Hindlimb muscle (tissue), 1 donor: Measurements from ENCODE around the gene AGPAT2. TPM values are rescaled to one million over a fixed set of nuclear protein-coding genes. Genes with fewer than 3 reads are reported as not detected.

Experiments
- DNase-seq: peaks from one replicate; pipeline ENCODE4 v3.0.0-alpha.2; 2013
- polyA plus RNA-seq: library from polyadenylated mRNA; unstranded; fragments of 120-200 nt; gene quantifications from one replicate; pipeline ENCODE4 v1.2.1, GENCODE V29; 2013; ENCODE audit not compliant: insufficient read length

The AGPAT2 gene
- polyA plus RNA-seq, 1 donor, result 19.1 TPM

DNA sequence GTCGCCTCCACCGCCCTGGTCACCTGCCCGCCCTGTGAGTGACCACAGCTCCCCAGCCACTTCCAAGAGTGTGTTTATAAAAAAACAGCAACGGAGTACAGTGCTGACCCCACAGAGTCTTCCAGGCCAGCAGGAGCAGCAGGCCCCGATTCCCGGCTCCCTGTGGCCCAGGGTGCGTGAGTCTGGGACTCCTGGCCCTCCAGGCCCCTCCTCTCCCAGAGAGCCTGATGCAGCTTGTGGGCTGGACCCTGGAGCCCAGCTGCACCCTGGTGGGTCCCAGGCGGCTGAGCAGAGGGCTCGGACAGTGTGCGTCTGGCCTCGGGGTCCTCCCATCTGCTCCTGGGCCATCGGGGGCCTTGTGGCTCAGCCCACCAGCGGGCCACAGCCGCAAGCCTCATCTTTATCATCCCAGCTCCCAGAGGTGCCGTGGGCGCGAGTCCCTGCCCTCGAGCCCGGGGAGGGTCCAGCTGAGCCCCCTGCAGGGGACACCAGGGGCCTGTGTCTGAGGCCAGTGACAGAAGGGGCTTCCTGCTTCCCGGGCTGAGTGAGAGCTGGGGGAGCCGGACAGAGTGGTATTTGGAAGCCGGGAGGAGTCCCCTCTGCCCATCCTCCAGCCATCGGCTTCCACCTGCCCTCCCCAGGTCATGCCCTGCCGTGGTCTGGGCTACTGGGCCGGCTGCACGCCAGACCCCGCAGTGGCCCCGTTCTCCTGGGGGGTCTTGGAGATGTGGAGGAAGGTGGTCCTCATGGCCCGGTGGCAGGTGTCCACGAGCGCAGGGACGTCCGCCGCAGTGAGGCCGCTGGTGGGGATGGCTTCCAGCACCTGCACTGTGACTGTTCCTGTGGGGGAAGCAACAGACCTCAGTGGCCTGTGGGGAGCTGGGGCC is 13.9 kb downstream of the AGPAT2 start:
- no peak for DNase-seq

DNA sequence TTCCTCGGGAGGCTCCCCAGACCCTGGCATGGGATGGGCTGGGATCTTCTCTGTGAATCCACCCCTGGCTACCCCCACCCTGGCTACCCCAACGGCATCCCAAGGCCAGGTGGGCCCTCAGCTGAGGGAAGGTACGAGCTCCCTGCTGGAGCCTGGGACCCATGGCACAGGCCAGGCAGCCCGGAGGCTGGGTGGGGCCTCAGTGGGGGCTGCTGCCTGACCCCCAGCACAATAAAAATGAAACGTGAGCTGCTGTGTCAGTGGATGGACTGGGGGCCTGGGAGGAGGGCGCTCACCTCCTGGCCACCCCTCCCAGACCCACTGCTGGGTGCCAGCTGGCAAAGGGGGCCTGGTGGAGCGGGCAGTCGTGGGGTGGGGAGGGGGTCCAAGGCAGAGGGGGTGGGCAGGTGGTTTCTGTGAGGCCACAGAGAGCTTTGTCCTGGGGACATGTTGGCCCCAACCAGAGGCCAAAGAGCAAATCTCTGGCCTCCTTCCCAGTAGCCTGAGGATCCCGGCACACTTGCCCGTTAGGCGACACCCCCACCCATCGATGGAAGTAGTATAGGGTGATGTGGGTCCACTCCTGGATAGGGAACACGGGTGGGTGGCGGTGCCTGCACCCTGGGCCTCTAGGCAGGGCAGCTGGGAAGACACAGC is 14.7 kb downstream of the AGPAT2 start:
- DNase-seq, result no peak

DNA sequence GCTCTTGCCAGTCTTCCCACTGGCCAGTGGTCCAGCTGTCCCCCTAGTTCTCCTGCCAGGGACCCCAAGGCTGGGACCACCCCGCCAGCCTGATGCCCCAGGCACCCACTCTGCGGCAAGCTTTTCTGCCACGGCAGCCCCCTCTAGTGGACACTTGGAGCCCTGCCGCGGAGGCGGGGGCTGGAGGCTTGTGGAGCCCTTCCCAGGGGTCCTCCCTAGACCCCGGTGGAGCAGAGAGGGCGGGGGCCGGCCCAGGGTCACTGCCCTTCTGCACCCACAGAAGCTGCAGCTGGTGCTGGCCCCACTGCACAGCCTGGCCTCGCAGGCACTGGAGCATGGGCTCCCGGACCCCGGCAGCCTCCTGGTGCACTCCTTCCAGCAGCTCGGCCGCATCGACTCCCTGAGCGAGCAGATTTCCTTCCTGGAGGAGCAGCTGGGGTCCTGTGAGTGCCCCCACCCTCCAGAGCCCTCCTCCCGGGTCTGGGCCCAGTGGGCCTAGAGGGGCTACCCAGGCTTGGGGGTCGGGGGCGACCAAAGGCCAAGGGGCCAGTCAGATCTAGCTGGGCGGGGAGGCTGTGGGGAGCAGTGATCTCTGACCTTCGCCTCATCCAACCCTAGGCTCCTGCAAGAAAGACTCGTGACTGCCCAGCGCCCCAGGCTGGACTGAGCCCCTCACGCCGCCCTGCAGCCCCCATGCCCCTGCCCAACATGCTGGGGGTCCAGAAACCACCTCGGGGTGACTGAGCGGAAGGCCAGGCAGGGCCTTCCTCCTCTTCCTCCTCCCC is 15.4 kb downstream of the AGPAT2 start:
- DNase-seq, result no peak

DNA sequence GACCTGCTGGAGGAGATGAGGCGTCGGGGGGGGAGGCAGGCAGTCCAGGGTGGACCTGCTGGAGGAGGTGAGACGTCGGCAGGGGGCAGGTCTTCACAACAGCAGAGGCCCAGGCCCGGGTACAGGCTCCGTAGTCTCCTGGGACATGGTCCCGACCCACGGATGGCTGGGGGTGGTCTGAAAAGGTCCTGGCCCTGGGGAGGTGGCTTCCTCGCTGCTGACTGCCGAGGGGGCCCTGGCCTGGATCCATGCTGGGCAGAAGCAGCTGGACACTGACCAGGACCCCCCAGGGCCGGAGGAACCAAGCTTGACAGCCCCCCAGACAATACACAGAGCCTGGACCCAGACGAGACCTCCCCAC is 16.0 kb downstream of the AGPAT2 start:
- no peak for DNase-seq

DNA sequence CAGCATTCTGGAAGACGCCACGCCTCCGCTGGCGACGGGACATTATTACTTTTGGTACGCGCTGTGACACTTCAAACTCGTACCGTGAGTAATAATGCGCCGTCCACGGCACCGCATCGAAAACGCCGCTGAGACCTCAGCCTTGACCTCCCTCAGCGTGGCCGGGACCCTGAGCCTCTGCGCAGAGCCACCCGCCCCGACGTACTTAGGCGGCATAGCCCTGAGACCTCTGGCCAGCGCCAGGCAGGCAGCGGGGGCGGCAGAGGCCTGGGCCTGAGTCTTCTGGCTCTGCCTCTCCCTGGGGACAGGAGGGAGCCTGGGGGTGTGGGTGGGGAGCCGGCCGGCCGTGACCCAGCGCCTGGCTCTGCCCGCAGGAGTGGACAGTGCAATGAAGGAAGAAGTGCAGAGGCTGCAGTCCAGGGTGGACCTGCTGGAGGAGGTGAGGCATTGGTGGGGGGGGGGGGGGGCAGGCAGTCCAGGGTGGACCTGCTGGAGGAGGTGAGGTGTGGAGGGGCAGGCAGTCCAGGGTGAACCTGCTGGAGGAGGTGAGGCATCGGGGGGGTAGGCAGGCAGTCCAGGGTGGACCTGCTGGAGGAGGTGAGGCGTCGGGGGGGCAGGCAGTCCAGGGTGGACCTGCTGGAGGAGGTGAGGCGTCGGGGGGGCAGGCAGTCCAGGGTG is 16.5 kb downstream of the AGPAT2 start:
- no peak for DNase-seq

DNA sequence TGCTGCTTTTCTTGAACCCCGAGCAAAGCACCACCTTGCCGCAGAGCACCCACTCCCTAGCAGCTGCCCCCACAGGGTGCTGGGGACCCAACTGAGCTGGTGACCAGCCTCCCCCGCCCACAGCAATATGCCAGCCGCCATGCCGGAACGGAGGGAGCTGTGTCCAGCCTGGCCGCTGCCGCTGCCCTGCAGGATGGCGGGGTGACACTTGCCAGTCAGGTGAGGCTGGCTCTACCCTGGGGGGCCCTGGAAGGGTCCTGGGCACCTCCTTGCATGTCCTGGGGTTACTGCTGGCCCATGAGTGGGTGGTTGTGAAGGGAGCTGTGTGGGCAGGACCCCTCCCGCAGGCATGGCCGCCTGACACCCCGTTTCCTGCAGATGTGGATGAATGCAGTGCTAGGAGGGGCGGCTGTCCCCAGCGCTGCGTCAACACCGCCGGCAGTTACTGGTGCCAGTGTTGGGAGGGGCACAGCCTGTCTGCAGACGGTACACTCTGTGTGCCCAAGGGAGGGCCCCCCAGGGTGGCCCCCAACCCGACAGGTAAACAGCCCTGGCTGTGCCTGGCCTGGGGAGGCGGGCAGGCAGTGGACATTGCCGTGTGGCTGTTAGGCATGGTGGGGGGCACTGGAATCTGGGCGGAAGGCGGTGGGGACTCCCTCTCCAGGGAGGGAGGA is 17.3 kb downstream of the AGPAT2 start:
- DNase-seq, result no peak

DNA sequence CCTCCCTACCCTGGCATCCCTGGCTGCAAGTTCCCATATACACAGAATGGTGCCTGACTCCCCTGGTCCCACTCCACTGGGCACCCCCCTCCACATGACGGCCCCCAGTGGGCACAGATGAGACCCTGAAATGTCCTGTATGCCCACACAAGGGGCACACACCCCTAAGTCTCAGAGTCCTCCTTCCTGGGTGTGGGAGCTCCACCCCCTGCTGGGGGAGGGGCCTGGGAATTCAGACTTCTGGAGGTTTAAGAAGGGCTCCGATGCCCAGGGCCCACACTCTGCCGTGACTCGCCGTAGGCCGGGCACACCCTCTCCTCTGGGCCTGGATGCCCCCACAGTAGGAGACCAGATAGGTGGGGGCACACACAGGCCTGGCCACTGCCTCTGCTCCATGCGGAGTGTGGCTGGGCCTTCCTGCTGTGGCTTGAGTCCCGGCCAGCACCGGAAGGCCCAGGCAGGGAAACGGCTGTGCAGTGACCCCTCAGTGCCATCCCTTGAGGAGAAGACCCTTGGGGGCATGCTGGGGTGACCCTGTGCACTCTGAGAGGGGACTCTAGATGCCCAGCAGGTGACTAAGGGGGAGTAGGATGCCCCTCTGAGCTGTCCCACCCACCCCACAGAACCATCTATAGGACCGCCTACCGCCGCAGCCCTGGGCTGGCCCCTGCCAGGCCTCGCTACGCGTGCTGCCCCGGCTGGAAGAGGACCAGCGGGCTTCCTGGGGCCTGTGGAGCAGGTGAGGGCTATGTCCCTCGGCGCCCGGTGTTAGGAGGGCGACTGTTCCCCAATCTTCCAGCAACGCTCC is 18.1 kb downstream of the AGPAT2 start:
- no peak for DNase-seq

DNA sequence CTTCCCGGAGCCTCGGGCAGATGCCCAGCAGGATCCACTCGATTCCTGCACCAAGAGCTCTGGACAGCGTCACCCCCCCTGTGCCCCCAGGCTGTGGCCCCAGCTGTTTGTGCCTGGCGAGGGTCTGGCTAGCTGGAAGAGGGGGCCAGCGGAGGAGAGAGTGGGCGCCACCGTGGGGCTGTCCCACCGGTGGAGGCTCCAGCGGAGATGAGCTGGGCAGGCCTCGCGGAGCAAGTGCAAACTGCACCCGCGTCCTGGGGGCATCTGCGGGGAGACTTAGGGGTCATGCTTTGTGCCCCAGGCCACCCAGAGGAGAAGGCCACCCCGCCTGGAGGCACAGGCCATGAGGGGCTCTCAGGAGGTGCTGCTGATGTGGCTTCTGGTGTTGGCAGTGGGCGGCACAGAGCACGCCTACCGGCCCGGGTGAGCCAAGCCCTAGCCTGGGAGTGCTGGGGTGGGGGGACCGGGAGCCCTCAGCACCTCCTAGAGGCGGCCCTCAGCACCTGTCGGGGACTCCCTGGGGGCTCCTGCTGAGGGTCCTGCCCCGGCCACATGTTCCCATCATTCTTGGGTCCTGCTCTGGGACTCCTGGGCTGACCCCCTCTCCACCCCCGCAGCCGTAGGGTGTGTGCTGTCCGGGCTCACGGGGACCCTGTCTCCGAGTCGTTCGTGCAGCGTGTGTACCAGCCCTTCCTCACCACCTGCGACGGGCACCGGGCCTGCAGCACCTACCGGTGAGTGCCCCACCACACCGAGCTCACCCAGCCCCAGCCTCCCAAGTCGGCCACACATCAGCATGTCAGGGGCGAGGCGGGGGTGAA is 19.1 kb downstream of the AGPAT2 start:
- no peak for DNase-seq

DNA sequence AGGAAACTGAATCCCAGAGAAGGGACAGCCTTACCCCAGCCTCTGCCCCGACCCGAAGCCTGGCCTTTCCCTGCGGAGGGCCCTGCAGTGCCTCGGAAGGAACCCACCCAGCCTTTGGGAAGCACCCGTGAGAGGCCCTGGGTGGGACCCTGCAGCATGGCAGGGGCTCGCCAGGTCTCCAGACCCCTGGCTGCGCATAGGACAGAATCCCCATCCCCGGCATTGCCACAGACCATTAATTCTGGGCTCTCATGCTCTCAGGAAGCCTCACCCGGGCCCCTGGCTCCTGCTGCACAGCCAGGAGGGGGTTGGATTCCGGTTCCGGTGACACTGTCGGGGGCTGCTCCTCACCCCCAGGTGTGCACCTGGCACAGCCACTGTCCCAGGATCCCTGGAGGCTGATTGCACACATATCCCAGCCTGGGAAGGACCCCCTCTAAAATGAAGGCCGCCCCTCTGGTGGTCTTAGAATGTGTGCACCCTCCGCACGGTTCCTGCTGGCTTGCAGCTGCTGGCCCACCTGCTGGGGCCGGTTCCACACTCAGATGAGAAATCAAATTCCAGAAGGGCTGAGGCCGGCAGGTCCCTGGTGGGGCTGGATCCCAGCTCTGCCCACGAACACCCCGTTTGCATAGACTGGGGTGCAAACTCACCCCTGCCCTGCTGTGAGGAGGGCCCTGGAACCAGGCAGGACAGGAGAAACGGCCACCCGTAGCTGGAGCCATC is 19.9 kb downstream of the AGPAT2 start:
- DNase-seq, result no peak

DNA sequence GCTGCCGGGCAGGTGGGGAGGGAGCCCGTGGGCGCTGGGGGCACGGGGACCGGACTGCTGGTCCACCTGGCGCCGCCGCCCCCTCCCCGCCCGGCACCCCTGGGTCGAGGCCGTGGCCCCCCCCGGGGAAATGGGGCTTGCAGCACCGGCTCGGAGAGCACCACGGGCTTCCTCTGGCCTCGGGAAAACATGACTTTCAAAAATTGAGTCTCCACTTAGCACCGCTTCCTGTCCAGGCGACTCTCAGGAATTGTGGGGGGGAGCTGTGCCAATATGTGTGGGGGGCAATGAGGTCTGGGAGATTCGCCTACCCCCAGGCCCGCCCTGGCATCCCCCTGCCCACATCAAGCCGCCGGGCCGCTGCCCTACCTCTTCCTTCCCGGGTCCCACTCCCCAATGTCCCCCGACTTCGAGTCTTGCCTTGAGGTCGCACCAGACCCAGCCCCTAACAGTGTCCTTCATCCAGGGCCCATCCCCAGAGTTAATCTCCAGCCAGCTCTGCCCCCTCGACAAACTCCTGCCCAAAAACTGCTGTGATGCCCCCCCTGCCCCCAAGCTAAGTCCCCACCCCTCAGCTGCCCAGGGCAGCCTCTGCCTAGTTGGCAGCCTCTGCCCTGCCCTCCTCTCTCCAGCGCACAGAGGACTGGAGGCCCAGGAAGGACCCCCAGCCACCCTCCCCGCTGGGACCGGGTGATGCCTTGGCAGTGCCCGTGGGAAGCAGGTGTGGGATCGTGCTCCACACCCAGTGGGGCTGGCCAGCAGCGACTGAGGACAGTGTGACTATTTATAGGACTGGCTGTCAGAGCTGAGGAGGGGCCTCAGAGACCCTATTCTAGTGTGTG is 20.7 kb downstream of the AGPAT2 start:
- no peak for DNase-seq

DNA sequence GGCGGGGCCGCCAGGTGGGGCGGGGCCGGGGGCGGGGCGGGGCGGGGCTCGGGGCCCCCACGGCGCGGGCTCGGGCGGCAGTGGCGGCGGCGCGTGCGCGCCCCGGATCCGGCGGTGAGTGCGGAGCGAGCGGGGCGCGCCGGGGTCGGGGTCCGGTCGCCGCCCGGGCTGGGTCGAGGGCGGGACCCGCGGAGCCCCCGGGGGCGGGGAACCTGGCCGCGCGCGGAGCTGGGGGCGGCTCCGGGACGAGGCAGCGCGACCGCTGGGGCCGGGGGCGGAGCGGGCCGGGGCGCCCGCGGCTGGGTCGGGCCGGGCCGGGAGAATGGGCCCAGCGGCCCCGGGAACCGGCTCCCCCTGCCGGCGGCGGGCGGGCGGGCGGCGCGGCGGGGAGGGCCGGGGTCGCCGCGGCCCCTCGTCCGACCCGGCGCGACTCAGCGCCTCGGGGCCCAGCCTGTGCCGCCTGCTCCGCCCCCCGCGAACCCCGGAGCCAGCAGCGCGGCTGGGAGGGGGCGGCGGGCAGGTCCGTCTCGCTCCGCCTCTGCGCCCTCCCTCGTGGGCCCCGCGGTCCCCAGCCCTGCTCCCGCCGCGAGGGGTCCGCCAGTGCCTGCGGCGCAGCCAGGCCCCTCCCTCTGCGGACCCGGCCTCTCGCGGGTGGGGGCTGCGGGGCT is 21.4 kb downstream of the AGPAT2 start:
- DNase-seq, result no peak

DNA sequence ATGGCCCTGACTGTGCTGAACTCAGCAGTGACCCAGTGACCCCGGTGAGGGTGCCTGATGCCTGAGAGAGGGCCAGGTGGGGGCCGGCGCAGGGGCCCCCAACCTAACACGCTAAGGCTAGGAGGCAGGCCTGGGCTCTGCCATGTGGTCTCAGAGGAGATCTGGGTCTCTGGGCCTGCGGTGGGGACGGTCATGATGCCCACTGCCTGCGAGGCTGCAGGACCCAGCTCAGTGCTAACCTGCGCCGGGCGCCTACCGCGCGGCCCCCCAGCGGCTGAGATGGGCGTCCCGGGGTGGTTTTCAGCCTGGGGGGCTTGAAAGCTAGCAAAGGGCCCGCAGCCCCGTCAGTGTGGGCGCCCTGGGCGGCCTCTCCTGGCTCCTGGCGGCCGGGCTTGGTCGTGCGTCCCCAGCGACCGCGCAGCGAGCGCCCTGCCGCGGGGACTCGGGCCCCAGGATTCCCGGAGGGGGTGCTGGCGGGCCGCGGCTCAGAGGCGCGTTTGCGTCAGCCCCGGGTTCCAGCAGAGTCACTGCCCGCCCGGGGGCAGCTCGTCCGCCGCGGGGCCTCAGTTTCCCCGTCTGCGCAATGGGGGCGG is 22.1 kb downstream of the AGPAT2 start:
- DNase-seq, result no peak

DNA sequence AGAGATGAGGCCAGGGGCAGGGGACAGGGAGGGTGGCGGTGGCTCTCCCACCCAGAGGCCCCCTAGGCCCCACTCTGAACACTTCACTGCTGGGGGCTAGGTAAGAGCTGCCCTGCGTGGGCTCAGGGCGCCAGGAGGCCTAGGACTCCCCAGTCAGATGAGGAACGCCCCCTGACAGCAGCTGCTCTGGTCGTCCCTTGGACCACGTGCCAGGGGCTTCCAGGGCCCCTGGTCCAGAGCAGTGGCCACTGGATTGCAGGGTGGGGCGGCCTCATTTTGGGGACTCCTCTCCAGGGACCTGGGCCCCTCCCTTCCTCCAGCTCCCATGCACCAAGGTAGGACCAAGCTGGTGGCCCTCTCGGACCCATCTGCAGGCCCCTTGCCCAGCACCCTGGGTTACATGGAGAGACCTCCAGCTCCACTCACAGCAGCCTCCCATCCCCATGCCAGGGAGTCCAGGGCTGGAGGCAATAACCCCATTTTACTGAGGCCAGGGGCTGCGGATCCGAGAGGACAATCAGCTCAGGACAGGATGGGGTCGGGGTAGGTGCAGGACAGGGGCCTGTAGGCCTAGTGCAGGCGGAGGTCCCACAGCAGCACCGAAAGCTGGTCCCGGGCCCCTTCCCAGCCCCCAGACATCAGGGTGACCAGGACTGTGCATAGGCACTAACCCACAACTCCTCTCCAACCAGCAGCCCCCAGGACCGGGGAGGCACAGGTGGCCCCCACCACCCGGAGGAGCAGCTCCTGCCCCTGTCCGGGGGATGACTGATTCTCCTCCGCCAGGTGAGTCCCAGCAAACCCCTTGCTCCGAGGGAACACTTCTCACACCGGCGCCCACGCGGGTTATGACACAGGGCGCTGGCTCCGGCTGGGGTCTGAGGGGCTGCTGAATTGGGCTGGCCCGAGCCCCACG is 23.0 kb downstream of the AGPAT2 start:
- DNase-seq, result no peak

DNA sequence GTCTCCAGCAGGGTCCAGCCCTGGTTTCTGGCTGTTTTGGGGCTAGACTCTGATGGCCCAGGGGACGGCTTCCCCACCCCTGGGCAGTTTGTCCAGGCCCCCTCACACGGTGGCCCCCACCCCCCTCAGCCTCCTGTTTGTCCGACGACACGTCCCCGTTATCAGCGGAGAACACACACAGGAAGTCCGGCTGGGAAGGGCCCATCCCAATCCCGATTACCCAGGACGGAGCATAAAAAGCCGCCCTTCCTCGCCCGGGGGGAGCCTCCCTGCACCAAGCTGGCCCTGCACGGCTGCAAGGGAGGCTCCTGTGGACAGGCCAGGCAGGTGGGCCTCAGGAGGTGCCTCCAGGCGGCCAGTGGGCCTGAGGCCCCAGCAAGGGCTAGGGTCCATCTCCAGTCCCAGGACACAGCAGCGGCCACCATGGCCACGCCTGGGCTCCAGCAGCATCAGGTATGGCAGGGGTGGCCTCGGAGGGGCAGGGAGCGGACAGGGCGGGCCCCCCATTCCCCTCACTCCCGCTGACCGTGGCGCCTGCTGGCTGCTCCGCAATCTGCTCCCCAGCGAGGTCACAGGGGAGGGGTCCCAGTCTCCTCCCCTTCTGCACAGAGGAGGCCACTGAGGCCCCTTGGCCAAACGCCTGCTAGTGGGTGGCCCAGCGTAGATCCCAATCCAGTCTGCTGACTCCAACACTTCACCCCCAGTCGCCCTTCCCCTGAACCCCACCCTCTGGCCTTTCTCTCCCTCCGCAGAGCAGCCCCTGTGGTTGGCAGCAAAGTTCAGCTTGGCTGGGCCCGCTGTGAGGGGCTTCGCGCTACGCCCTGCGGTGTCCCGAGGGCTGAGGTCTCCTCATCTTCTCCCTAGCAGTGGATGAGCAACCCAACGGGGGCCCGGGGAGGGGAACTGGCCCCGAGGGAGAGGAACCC is 24.3 kb downstream of the AGPAT2 start, which contains the start of gene EGFL7:
TSS of gene EGFL7 (plus strand) at position 261 of the 926 bp plus-strand sequence. CDS start 5,367 bp downstream, outside the sequence.
- DNase-seq, result no peak

DNA sequence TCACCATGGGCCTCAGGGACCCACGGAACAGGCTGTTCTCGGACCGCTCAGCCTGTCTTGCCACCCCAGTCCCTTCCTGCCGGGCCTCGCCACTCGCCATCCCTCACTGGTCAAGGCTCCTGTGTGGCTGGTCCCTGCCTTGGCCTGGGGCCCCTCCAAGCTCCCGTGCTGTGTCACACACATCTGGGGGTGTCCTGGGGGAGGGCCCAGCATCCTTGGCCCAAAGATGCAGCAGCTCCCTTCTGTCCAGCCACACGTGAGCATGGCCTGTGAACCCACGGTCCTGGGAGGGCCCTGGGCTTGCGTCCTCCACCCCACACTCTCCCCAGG is 25.0 kb downstream of the AGPAT2 start:
- no peak for DNase-seq
